ACC112 (cell line): Measurements from ENCODE around the gene COG6.

Experiments used
- H2AFZ ChIP-seq: fragments of 200-600 bp; sonication (generic); one replicate; pipeline ENCODE4 v1.6.0; 2017; ENCODE audit warnings: antibody characterized with exemption, low read length; ENCODE audit not compliant: unreplicated experiment
- H3K27ac ChIP-seq: fragments of 200-600 bp; sonication (generic); 2 replicates; pipeline ENCODE4 v1.5.1; 2014; ENCODE audit warnings: low read depth, mild to moderate bottlenecking, antibody characterized with exemption, low read length, moderate library complexity
- H3K27me3 ChIP-seq: fragments of 200-600 bp; sonication (generic); 2 replicates; pipeline ENCODE4 v1.6.1; 2014; ENCODE audit warnings: mild to moderate bottlenecking, antibody characterized with exemption, low read length, moderate library complexity, mixed read lengths; ENCODE audit not compliant: insufficient read depth
- H3K36me3 ChIP-seq: fragments of 200-600 bp; sonication (generic); 2 replicates; pipeline ENCODE4 v1.6.1; 2016; ENCODE audit warnings: mild to moderate bottlenecking, antibody characterized with exemption, low read length, moderate library complexity, mixed read lengths; ENCODE audit not compliant: insufficient read depth
- H3K4me1 ChIP-seq: fragments of 200-600 bp; sonication (generic); one replicate; pipeline ENCODE4 v1.6.1; 2016; ENCODE audit warnings: low read length, mixed read lengths; ENCODE audit not compliant: insufficient read depth, unreplicated experiment, control insufficient read depth
- H3K4me3 ChIP-seq: fragments of 200-600 bp; sonication (generic); 2 replicates; pipeline ENCODE4 v1.5.1; 2014; ENCODE audit warnings: mild to moderate bottlenecking, low read depth, low read length
- H3K79me2 ChIP-seq: fragments of 200-600 bp; sonication (generic); one replicate; pipeline ENCODE4 v1.6.0; 2016; ENCODE audit warnings: low read length; ENCODE audit not compliant: control insufficient read depth, unreplicated experiment, insufficient read depth

The COG6 gene

GRCh38 chr13:39729156-39729555 lies 73.7 kb downstream of the COG6 start:
- no peak overlapping the region for H3K4me3 ChIP-seq
- H3K79me2 ChIP-seq = no peaks in the 10 kb centered on the region
- peaks cover 7% of the 10 kb centered on the region; the same call in 1 of the 2 replicates for H3K36me3 ChIP-seq
- no peak overlapping the region for H2AFZ ChIP-seq
- no peaks in the 10 kb centered on the region for H3K27me3 ChIP-seq
- H3K4me1 ChIP-seq = no peaks in the 10 kb centered on the region
- no peak overlapping the region for H3K27ac ChIP-seq

- Histone ChIP-seq H3K36me3 (peaks cover 8% of the 10 kb centered on the region), H3K27ac (no peak overlapping the region), H2AFZ (no peak overlapping the region)
Measured at GRCh38 chr13:39734952-39735351, 79.5 kb downstream of the COG6 start.

GRCh38 chr13:39737047-39737446 lies 81.6 kb downstream of the COG6 start:
- Histone ChIP-seq H3K4me1 (no peaks in the 10 kb centered on the region), H3K27ac (no peak overlapping the region), H3K36me3 (peaks cover 15% of the 10 kb centered on the region), H3K27me3 (no peaks in the 10 kb centered on the region), H2AFZ (no peak overlapping the region), H3K79me2 (no peaks in the 10 kb centered on the region), H3K4me3 (no peak overlapping the region)

More at GRCh38 chr13:39734952-39735351, 79.5 kb downstream of the COG6 start:
- Histone ChIP-seq H3K79me2 (no peaks in the 10 kb centered on the region), H3K4me3 (no peak overlapping the region), H3K27me3 (no peaks in the 10 kb centered on the region), H3K4me1 (no peaks in the 10 kb centered on the region)

- H3K4me3 ChIP-seq = no peak overlapping the region
- H3K4me1 ChIP-seq = no peaks in the 10 kb centered on the region
- H3K36me3 ChIP-seq = peaks cover 15% of the 10 kb centered on the region
- no peaks in the 10 kb centered on the region for H3K79me2 ChIP-seq
- H2AFZ ChIP-seq = no peak overlapping the region
- no peaks in the 10 kb centered on the region for H3K27me3 ChIP-seq
- H3K27ac ChIP-seq = no peak overlapping the region
Measured at GRCh38 chr13:39740761-39741160, 85.3 kb downstream of the COG6 start.

- Histone ChIP-seq H2AFZ (no peak overlapping the region), H3K79me2 (no peaks in the 10 kb centered on the region)
Measured at GRCh38 chr13:39748961-39749360, 93.5 kb downstream of the COG6 start.

GRCh38 chr13:39749528-39749927 lies 94.1 kb downstream of the COG6 start:
- H3K4me1 ChIP-seq = no peaks in the 10 kb centered on the region
- no peak overlapping the region for H3K4me3 ChIP-seq
- peaks cover 3% of the 10 kb centered on the region; the same call in 1 of the 2 replicates for H3K36me3 ChIP-seq

More at GRCh38 chr13:39748961-39749360, 93.5 kb downstream of the COG6 start:
- H3K36me3 ChIP-seq = peaks cover 3% of the 10 kb centered on the region; the same call in 1 of the 2 replicates
- no peaks in the 10 kb centered on the region for H3K4me1 ChIP-seq
- no peaks in the 10 kb centered on the region for H3K27me3 ChIP-seq
- H3K4me3 ChIP-seq = no peak overlapping the region
- H3K27ac ChIP-seq = no peak overlapping the region

GRCh38 chr13:39751805-39752204 lies 96.3 kb downstream of the COG6 start:
- no peak overlapping the region for H3K27ac ChIP-seq
- H3K4me3 ChIP-seq = no peak overlapping the region
- H2AFZ ChIP-seq = no peak overlapping the region
- H3K79me2 ChIP-seq = no peaks in the 10 kb centered on the region
- H3K4me1 ChIP-seq = no peaks in the 10 kb centered on the region
- H3K36me3 ChIP-seq = peaks cover 3% of the 10 kb centered on the region; the same call in 1 of the 2 replicates
- H3K27me3 ChIP-seq = no peaks in the 10 kb centered on the region

More at GRCh38 chr13:39749528-39749927, 94.1 kb downstream of the COG6 start:
- no peaks in the 10 kb centered on the region for H3K79me2 ChIP-seq
- no peak overlapping the region for H2AFZ ChIP-seq
- no peaks in the 10 kb centered on the region for H3K27me3 ChIP-seq
- no peak overlapping the region for H3K27ac ChIP-seq

GRCh38 chr13:39760521-39760920 lies 105.1 kb downstream of the COG6 start:
- no peak overlapping the region for H3K27ac ChIP-seq
- H3K27me3 ChIP-seq = no peaks in the 10 kb centered on the region
- no peak overlapping the region for H2AFZ ChIP-seq
- no peaks in the 10 kb centered on the region for H3K79me2 ChIP-seq
- no peaks in the 10 kb centered on the region for H3K36me3 ChIP-seq
- H3K4me1 ChIP-seq = no peaks in the 10 kb centered on the region
- H3K4me3 ChIP-seq = no peak overlapping the region

GRCh38 chr13:39765801-39766463 lies 110.5 kb downstream of the COG6 start:
- H3K79me2 ChIP-seq = no peaks in the 10 kb centered on the region
- H3K36me3 ChIP-seq = no peaks in the 10 kb centered on the region
- no peaks in the 10 kb centered on the region for H3K27me3 ChIP-seq
- peaks cover 8% of the 10 kb centered on the region for H3K4me1 ChIP-seq
- H2AFZ ChIP-seq = no peak overlapping the region
- H3K27ac ChIP-seq = no peak overlapping the region
- H3K4me3 ChIP-seq = no peak overlapping the region

GRCh38 chr13:39766464-39767158 lies 111.1 kb downstream of the COG6 start:
- Histone ChIP-seq H3K79me2 (no peaks in the 10 kb centered on the region), H3K27me3 (no peaks in the 10 kb centered on the region), H3K36me3 (no peaks in the 10 kb centered on the region), H2AFZ (no peak overlapping the region), H3K27ac (no peak overlapping the region), H3K4me1 (peaks cover 8% of the 10 kb centered on the region), H3K4me3 (no peak overlapping the region)
